GM19397 (cell line): ENCODE measurements around the gene SLC39A1.

Experiments
- ATAC-seq: cut with Tn5 transposase; IDR thresholded peaks from one replicate; pipeline ENCODE4 v1.9.1; 2021; ENCODE audit warnings: mild to moderate bottlenecking, moderate library complexity; ENCODE audit not compliant: unreplicated experiment

The SLC39A1 gene

DNA sequence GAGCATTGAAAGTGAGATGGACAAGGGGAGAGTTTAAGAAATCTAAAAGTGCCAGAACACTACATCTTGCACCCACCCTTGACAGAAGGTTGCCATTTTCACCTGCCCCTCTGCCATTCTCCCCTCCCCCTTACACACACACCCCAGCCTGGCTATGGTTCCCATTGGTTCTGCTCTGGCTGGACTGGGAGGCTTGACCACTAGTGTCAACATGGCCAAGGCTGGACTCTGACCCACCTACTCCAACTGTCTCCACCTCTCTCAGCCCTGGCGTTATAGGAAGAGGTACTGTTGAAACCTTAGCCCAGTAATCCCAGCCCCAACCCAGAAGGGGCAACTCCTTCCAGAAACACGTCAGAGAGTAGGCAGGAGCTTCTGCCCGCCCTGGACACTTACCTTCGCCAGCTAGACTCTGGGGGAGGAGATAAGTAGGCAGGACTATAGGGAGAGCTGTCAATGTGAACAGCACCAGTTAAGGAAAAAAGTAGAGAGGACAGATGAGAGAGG, 9.4 kb downstream of the SLC39A1 start:
- no peak for ATAC-seq

DNA sequence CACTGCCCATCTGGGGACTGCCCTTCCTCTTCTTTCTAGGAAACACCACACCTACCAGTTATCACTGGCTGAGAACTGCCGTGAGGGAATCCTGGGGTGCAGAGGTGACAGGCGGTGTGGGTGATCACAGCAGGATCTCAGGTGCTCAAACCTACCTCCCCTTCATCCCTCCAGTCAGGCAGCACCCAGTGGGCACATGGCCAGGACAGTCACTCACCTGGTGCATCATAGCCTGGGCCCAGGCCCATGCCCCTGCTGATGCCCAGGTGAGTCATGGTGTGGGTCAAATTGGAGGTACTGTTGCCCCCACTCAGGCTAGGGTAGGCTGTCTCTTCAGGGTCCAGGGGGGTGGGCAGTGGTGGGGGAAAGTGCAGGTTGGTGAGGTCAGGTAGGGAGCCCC, 11.5 kb downstream of the SLC39A1 start:
- no peak for ATAC-seq

DNA sequence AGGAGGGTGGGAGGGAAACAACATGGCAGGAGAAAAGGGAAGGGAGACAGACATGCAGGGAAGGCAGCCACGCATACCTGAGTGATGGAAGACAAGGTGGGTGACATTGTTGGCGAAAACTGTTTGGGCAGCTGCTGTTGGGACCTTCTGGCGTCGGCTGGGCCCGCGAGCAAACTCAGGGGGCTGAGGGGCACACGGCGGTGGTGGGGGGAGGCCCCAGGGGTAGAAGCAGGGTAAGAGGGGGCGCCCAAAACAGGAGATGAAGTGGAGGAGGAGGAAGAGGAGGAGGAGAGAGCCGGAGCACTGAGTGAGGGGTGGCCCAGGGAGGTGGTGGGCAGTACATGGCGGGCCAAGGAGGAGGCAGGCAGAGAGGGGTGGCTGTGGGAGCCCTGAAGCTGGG, 12.2 kb downstream of the SLC39A1 start:
- ATAC-seq = no peak

DNA sequence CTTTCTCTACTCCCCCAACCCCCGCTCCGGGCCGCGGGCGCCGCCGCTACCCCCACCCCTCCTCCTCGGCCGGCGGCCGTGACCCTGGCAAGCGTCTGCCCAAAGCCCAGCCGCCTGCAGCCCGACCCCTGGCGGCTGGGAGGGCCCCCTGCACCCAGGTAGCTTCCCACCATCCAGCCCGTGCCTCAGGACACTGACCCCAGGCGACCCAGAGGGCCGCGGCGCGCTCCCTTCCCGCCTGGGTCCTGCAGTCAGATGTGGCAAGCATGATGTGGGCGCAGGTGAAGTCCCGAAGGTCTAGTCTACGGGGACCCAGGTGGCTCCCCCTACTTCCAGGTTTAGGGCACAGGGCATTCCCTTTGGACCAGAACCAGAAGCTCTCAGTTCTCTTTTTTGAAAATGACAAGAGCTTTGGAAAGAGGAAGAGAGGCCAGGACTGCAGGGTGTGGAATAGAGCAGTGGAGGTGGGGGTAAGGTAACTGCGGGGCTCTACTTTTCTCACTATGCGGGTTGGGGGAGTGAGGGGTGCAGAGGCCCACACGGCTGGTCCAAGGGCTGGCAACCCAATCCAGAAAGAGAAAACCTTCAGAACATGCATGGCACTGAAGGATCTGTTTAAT, 16.6 kb downstream of the SLC39A1 start, which contains the start of gene DENND4B:
Gene DENND4B, minus strand, starts transcription at position 97 of the 620 bp plus-strand sequence. CDS start 2,344 bp downstream, outside the sequence.
- peak; percentile 70 for ATAC-seq

DNA sequence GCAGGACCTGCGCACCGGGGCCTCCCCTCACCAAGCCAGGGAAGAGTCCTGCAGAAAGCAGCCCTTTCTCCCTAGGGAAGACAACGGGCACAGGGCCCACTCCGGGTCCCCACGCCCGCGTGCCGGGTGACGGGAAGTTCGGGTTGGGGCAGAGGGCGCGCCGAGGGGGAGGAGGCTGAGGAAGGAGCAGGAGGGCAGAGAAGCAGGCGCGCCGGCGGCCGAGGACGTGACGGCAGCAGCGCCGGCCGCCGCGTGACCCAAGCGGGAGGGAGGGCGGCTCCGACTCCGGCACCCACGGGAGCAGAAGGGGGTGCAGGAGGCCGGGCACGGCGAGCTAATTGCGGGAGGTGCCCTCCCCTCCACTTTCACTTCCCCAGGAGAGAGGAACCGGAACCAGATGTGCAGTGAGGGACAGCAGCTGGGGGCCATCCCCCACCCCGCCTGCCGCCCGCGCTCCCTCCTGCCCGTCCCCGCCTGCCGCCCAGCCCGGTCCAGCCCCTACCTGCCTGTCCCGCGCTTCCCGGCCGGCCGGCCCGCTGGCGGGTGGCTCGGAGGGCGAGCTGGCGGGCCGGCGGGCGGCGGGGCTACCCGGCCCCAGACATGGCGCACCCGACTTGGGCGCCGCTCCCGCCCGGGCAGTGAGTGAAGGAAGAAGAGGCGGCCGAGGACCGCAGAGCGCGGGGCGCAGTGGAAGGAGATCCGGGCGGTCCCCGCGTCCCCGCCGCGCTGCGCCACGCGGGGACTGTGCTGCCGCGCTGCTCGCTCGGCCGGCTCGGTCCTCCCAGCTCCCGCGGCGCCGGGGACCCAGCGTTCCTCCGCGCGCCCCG, 17.3 kb downstream of the SLC39A1 start:
- ATAC-seq = peak; percentile 75

DNA sequence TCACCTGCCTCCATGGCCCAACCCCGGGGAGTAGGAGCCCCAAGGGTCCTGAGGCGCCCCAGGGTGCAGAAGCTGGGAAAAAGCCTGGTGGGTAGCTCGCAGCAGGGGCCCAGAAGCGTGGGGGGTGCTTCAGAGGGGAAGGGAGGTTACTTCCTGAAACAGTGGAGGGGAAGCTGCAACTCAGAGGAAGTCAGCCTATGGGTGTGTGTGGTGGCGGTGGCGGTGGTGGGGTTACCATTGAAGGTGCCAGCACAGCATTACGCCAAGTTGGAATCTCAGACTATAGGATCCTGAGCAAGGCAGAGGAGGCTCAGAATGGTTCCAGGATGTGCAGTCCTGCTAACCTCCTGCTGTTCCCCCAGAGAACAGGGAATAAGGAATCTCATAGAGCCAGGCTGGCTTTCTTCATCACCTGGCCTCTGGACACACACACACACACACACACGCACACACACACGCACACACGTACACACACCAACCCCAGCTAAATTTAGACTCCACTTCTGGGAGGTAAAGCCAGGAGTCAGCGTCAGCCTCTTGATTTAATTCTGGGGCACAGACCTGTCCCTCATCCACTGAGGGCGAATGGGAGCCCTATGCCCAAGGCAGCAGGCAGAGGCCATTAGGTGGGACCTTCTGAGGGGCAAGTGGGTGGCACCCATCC, 18.1 kb downstream of the SLC39A1 start:
- no peak for ATAC-seq

DNA sequence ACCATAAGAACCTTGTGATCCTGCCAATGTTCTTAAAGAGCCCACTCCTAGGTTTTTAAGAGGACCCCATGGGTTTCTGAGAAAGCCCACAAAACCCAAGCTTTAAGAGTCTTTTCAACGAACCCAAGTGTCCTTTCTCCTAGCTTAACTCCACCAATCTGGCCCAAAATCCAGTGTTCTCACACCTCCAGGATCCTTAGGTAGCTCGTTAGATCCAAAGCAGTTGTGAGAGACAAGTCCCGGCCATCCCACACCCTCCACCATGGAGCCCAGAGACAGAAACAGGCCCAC, 18.6 kb downstream of the SLC39A1 start:
- no peak for ATAC-seq

DNA sequence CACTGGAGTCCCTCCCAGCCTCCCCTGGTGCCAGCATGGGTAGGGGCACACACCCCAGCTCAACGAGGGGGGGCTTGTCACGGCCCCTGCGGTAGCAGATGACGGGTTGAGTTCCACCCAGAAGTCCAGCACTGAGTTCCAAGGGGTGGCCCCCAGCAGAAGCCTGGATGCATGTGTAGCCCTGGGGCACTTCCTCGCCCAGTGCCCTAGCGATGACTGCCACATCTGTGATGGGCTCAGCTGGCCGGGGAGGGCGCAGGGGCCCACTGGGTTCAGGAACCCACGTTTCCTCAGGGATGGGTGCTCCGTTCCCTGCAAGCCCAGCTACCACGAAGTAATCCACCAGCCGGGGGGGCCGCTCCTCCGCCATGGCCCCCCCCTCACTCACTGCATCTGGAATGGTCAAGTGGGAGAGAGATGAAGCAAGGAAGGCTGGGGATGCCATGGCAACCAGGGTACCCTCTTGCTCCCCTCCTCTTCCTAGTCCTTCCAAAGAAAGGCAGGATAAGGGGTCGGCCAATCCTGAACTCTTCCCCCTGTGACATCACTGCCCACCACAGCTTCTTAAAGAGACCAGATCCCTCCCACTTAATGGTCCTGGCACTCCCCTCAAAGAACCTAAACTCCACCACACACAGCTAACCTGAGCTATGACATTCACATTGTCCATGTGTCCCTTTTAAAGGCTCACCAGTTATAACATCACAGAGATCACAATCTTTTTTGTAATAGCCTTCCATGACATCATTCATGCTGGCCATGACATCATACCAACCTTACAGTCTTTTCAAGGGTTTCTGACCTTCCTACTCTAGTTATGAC, 19.1 kb downstream of the SLC39A1 start:
- ATAC-seq = no peak

DNA sequence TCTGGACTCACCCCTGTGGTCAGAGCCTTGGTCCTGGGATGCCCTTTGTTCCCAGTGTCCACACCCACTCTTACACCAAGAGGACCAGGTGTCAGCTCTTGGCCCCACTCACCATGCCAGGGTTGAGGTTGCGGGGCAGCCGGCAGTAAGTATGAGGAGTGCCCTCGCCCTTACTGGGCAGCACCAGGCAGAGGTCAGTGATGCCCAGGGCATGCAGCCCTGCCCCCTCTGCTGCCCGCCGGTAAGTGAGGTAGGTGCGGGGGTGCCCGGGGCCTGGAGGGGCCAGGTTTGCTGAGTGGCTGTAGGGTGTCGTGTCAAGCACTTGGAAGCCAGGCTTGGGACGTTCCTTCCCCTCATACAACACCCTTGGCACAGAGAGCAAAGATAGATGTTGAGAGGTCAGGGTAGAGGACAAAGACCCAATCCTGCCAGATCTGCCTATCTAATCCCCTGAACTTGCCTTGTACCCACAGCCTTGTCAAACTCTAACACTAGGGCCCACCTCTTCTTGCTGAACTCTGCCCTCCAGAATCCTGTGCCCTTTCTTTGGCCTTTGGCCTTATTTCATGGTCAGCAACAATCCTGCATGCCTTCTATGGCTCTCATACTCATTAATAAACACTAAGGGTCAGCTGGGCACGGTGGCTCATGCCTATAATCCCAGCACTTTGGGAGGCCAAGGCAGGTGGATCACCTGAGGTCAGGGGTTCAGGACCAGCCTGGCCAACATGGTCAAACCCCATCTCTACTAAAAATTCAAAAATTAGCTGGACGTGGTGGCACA, 20.4 kb downstream of the SLC39A1 start:
- no peak for ATAC-seq

DNA sequence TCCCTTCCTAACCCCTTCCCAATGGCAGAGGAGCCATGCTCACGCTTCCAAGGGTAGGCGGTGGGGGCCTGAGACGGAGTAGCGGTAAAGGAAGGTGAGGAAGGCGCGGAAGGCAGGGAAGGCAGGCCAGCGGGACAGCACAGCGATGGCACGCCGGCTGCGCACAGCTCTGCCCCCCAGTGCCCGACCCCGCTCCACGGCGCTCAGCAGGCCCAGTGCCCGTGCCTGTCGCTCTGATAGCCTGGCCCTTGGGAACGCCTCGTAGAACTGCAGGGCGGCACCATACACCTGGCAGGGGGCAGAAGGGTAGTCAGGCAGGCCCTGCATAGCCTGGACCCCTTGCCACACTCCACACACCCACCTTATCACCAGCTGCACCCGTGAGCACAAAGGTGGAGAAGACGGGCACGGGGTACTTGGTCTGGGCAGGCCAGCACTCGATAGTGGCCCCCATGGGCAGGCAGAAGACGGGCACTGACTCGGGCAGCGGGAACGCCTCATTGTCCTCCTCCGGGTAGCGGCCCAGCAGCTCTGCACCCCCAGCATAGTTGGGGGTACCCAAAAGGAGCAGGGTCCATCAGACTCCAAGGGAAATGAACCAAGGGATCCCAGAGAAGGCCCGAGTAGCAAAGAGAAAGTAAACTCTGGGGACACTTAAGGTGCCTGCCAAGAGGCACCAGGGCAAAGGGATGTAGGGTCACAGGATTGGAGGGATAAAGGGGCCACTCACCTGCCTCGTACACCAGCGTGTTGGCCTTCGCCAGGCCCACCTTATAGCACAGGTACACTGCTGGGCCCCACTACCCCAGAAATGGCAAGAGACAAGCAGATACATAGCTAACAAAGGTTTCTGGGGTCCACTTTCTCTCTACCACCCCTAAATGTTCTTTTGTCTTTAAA, 21.3 kb downstream of the SLC39A1 start:
- no peak for ATAC-seq

DNA sequence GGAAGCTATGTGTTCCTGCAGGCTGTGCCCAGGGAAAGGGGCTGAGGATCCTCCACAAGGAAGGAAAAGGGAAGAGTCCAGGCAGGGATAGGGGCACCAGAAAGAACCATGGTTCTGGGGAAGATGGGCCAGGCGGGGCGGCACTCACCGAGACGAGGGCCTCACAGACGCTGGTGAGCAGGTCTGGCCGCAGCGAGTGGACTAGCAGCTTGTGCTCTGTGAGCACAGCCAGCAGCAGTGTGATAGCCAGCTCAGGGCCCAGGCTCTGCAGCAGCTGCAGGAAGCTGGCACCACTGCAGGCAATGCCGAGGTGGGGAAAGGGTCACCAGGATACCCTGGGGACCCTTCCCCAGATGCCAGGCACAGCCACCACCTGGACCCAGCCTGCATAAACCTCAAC, 22.6 kb downstream of the SLC39A1 start:
- no peak for ATAC-seq

DNA sequence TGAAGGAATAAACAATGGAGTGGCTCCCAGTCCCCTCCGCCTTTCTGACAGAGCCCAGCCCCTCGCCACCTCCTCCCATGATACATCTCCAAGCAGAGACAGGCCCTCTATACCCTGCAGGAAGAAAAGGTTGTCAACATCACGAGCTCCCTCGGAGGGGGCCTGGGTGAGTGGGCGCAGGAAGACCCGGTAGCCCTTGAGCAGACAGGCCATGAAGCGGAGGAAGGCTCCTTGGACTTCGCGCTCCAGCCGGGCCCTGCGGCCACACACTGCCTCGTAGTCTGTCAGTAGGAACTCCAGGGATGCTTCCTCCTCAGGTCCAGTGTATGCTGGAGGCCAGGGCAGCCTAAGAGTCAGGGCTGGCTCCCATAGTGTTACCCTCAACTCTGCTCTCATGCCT, 23.9 kb downstream of the SLC39A1 start:
- ATAC-seq = no peak

DNA sequence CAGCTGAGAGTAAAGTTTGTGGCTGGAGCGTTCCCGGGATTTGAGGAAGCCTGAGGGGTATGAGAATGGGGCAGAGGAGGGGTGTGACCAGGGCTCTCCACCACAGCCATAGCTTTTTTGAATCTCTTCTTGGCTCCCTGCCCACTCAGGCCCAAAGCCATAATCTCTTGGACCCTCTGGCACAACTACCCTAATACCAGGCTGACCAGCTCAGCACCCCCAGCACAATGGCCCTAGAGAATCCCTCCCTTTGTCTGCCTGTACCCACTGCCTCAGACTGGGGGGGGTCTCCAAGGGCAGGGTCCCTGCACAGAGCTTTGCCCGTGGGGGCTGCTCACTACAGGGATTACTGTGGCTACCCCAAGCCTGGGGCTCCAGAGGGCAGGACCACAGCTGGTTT, 24.3 kb downstream of the SLC39A1 start:
- ATAC-seq = no peak

DNA sequence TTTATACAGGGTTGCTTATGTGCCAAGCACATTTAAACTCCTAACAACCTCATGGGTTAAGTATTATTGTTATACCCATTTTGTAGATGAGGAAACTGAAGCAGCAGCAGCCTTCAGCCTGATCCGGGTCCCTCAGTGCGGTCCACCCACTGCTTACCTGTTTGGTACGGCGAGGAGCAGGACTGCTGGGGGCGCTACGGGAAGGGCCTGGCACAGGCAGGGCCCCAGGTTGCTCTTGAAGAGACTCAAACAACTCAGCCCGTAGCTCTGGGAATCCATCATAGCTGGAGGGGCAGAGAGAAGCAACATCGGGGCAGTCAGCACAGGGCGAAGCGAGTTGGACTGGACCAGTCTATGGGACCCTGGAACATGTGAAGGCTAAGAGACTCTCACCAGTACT, 26.0 kb downstream of the SLC39A1 start:
- ATAC-seq = no peak

DNA sequence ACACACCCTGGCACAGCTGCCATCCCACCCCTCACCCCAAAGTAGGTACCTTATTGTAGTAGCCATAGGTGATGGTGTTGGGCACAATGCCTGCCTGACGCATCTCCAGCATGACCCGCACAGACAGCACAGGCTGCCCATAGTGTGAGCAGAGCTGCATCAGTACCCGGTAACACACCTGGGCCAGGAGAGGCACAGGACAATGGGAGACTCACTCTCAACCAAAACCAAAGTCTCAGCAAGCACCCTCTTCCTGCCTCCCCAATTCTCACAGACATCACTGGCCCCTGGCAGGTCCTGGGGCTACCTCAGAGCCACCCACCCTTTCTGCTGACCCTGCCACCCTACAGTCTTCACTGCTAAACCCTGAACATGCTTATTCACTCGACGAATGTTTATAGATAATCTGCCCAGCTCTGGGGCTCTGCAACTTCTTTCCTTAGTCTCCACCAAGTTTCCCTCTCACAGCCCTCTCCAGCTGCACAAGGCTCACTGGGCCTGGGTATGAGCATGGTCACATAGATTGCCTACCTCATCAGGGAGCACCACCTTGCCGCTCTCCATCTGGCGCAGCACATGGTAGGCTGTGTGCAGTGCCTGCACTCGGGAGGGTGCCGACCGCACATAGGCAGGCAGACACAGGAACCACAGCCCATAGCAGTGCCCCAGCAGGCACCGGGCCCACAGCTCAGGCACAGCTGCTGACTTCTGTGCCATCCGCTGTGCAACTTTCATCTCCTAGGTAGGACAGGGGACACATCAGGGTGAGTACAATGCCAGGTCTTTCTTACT, 27.1 kb downstream of the SLC39A1 start:
- ATAC-seq = no peak

DNA sequence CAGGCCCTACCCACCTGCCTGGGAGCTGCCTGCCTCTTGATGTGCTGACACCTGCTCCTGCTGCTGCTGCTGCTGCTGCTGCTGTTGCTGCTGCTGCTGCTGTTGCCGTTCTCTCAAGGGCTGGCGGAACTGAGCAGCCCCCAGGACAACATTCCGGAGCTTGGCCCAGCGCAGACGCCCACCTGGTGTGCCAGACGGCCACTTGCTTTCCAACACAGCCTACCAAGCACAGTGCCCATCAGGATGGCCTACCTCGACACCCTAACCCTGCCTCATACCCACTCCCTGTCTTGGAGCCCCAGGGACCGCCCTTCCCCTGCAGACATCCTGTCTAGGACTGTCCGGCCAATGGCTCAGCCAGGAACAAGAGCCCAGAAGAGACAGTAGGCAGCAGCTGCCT, 28.6 kb downstream of the SLC39A1 start:
- no peak for ATAC-seq

DNA sequence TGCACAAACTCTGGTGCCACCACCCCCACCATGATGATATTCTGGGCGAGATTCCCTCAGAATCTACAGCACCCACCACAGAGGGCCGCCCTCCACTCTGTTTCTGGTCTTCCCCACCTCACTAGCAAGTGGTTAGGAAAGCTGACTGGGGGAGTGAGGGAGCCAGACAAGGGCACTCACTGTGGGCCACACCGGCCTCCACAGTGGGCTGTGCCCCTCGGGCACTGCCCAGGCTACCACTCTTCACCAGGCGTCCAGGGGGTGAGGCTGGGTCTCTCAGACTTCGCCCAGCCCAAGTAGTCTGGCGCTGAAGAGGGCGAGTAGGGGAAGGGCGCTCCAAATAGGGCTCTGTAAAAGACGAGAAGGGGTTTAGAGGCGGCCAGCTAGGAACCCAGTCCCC, 29.4 kb downstream of the SLC39A1 start:
- ATAC-seq = no peak

DNA sequence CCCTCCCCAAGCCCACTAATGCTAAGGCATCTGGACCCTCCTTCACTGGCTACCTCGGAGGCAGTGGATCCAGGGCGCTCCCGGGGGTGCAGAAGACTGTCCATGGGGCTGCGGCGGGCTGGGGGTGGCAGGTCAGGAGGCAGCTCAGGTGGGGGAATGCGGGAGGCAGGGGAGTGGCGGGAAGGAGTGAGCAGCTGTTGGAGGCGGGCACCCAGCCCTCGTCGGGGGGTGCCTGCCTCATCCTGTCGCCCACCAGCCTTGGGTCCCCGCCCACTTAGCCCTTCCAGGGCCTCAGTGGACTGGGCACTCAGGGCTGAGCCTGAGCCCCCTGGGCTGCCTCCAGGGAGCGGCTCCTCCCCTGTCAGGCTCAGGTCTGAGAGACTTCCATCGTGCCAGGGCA, 29.9 kb downstream of the SLC39A1 start:
- no peak for ATAC-seq
